BLaER1 treated with 17β-estradiol and CSF1 and Interleukin-3, amounts not matched to agents 10 nM and 100 nM (cell line): ENCODE results near the gene FLVCR2.

Source experiments
- H3K27ac ChIP-seq, 11 experiments: shearing (Covaris generic); formaldehyde crosslinking; 2 replicates each; pipeline ENCODE4 v1.8.1; 2022
- H3K27me3 ChIP-seq, 11 experiments: shearing (Covaris generic); formaldehyde crosslinking; 2 replicates each; pipeline ENCODE4 v1.8.1; 2022
- H3K36me3 ChIP-seq, 11 experiments: shearing (Covaris generic); formaldehyde crosslinking; 2 replicates each; pipeline ENCODE4 v1.8.1; 2022
- H3K4me1 ChIP-seq, 10 experiments: shearing (Covaris generic); formaldehyde crosslinking; 2 replicates each; pipeline ENCODE4 v1.8.1; 2022
- H3K4me2 ChIP-seq, 11 experiments: shearing (Covaris generic); formaldehyde crosslinking; 2 replicates each; pipeline ENCODE4 v1.8.1; 2022
- H3K4me3 ChIP-seq, 10 experiments: shearing (Covaris generic); formaldehyde crosslinking; 2 replicates each; pipeline ENCODE4 v1.8.1; 2022
- H3K9ac ChIP-seq, 11 experiments: shearing (Covaris generic); formaldehyde crosslinking; 2 replicates each; pipeline ENCODE4 v1.8.1; 2022
- H3K9me3 ChIP-seq, 11 experiments: shearing (Covaris generic); formaldehyde crosslinking; replicated peaks in 1 of 11; 2 replicates each; pipeline ENCODE4 v1.8.1; 2022
- H4K20me1 ChIP-seq, 11 experiments: shearing (Covaris generic); formaldehyde crosslinking; 2 replicates each; pipeline ENCODE4 v1.8.1; 2022
- Cebpa-rat ChIP-seq, 11 experiments: shearing (Covaris generic); IDR thresholded peaks; 2 replicates each; pipeline ENCODE4 v1.8.1; 2022

Gene FLVCR2

DNA sequence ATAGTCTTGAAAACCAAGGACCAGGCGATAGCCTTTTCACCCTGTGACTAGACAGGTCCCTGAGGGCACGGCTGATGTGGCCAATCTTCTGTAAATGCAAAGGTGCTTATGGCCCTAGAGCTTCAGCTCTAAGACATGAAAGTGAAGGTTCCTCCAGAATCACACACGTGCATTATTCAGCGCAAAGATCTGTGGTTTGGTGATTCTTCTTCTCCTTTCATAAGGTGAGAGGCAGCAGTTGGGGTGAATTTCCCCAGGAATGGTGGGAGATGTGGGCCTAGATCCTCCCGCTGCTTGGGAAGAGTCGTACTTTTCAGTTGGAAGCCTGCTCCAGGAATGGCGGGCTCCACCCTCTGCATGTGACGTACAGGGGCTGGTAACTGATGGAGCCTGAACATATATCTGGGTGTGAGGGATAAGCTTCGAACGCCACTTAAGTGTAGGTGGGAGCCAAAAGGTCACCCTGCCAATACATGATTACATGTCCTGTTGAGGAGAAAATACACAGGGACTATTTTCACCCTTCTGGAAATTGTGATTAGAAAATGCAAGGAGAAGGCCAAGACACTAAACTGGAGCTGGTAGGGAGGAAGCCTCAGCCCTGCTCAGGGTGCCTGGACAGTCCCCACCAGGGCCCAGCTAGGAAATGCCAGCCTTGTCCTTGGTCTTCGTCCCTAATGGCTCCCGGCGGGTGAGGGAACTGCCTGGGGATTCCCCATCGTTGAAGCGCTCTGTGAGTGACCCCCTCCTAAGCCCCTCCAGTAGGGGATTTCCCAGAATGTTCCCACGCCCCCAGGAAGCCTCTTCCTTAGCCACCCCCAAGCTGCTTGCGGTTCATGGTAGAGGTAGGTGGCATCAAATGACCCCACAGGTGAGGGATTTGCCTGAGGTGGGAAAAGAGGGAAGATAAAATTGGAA is 38.6 kb upstream of the FLVCR2 start:
- no peak overlapping the region for H3K4me3 ChIP-seq
- H3K4me1 ChIP-seq: peaks cover 21 to 77% (median 23%) of the 10 kb centered on the region in 10 experiments
- peaks cover 0 to 40% (median 3%) of the 10 kb centered on the region in 11 experiments; a peak in 4 of 22 replicates for H4K20me1 ChIP-seq
- no peaks in the 10 kb centered on the region for H3K27me3 ChIP-seq
- peak overlapping the region in 2 of 11 experiments; percentile 2 to 87; a peak in 3 of 22 replicates for H3K27ac ChIP-seq
- TF ChIP-seq Cebpa-rat (IDR thresholded peaks at IDR 0.05): no peak
- H3K4me2 ChIP-seq: peak overlapping the region in 3 of 11 experiments; percentile 85 to 86 (median 86); a peak in 6 of 22 replicates
- no peaks in the 10 kb centered on the region for H3K9me3 ChIP-seq
- peak overlapping the region in 1 of 11 experiments; percentile 39; a peak in 2 of 22 replicates for H3K9ac ChIP-seq
- H3K36me3 ChIP-seq: peaks cover 0 to 65% (median 0%) of the 10 kb centered on the region in 11 experiments; a peak in 8 of 22 replicates

DNA sequence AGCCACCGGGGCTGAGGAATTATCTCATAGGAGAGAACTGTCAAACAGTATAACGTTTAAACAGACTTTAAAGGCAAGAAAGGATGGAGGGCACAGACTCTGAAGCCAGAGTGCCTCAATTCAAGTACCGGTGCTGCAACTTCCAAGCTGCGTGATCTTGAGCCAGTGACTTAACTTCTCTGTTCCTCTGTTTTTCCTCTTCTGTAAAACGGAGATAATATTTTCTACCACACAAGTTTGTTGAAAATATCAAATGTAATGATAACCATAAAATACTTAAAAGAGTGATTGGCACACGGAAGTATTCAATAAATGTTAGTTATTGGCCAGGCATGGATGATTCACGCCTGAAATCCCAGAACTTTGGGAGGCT is 38.0 kb upstream of the FLVCR2 start:
- no peak overlapping the region for H3K4me3 ChIP-seq
- peaks cover 0 to 60% (median 0%) of the 10 kb centered on the region in 11 experiments; a peak in 8 of 22 replicates for H3K36me3 ChIP-seq
- H3K4me2 ChIP-seq: peak overlapping the region in 3 of 11 experiments; percentile 85 to 86 (median 86); a peak in 6 of 22 replicates
- peak overlapping the region in 2 of 11 experiments; percentile 39 to 76; a peak in 1 of 22 replicates for H3K9ac ChIP-seq
- no peaks in the 10 kb centered on the region for H3K9me3 ChIP-seq
- H3K27ac ChIP-seq: peak overlapping the region in 2 of 11 experiments; percentile 87 to 89; a peak in 3 of 22 replicates
- peaks cover 0 to 33% (median 3%) of the 10 kb centered on the region in 11 experiments; a peak in 5 of 22 replicates for H4K20me1 ChIP-seq
- peaks cover 21 to 82% (median 23%) of the 10 kb centered on the region in 10 experiments for H3K4me1 ChIP-seq
- H3K27me3 ChIP-seq: no peaks in the 10 kb centered on the region
- TF ChIP-seq Cebpa-rat (IDR thresholded peaks at IDR 0.05): no peak

DNA sequence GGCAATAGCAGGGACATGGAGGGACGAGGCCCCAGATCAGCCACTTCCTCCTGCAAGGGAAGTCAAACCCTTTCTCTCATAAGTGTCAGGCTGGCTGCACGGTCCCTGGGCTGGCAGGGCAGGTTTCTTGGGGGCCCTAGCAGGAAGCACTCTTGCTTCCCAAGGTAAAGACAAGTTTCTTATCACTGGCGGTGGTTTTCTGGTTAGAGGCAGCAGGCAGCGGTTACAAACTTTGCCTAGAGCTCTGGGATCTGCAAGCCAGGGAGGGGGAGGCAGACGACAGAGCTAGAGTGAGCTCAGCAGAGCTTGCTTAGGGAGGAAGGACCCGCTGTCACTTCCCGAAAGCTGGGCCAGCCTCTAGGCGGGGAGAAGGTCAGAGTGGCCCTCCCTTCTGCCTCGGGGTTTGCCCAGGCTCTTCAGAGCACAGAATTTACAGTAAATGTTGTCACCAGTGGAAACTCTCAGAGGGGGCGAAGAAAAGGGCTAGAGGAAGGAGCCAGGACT is 35.8 kb upstream of the FLVCR2 start:
- Histone ChIP-seq H3K4me3 (peak overlapping the region in 4 of 10 experiments; percentile 14 to 39 (median 28); a peak in 5 of 20 replicates), H3K4me2 (peak overlapping the region; percentile 61 to 86 (median 77)), H3K36me3 (peaks cover 0 to 60% (median 1%) of the 10 kb centered on the region in 11 experiments; a peak in 11 of 22 replicates), H4K20me1 (peaks cover 0 to 20% (median 0%) of the 10 kb centered on the region in 11 experiments; a peak in 6 of 22 replicates), H3K27me3 (no peaks in the 10 kb centered on the region), H3K9ac (peak overlapping the region; percentile 0 to 76 (median 37); a peak in 17 of 22 replicates), H3K9me3 (no peaks in the 10 kb centered on the region), H3K27ac (peak overlapping the region in 9 of 11 experiments; percentile 22 to 89 (median 64); a peak in 17 of 22 replicates), H3K4me1 (peaks cover 24 to 98% (median 26%) of the 10 kb centered on the region in 10 experiments)
- no peak for TF ChIP-seq Cebpa-rat (IDR thresholded peaks at IDR 0.05)

GRCh38 chr14:75543253-75543652 is 35.2 kb upstream of the FLVCR2 start:
- Histone ChIP-seq H3K36me3 (peaks cover 0 to 60% (median 6%) of the 10 kb centered on the region in 11 experiments; a peak in 11 of 22 replicates), H3K27me3 (no peaks in the 10 kb centered on the region), H3K4me2 (peak overlapping the region; percentile 61 to 86 (median 77)), H3K27ac (peak overlapping the region in 9 of 11 experiments; percentile 22 to 89 (median 64); a peak in 15 of 22 replicates), H3K9ac (peak overlapping the region in 8 of 11 experiments; percentile 0 to 74 (median 60); a peak in 10 of 22 replicates), H3K9me3 (no peaks in the 10 kb centered on the region), H3K4me1 (peaks cover 29 to 98% (median 31%) of the 10 kb centered on the region in 10 experiments), H3K4me3 (peak overlapping the region in 2 of 10 experiments; percentile 21 to 35; a peak in 4 of 20 replicates), H4K20me1 (peaks cover 0 to 20% (median 0%) of the 10 kb centered on the region in 11 experiments; a peak in 6 of 22 replicates)
- TF ChIP-seq Cebpa-rat (IDR thresholded peaks at IDR 0.05): no peak

GRCh38 chr14:75543786-75544185 is 34.6 kb upstream of the FLVCR2 start:
- Histone ChIP-seq H3K9me3 (no peaks in the 10 kb centered on the region), H3K4me3 (no peak overlapping the region), H3K4me2 (peak overlapping the region; percentile 61 to 86 (median 77); a peak in 15 of 22 replicates), H4K20me1 (peaks cover 0 to 20% (median 0%) of the 10 kb centered on the region in 11 experiments; a peak in 6 of 22 replicates), H3K36me3 (peaks cover 0 to 59% (median 6%) of the 10 kb centered on the region in 11 experiments; a peak in 11 of 22 replicates), H3K4me1 (peaks cover 29 to 98% (median 32%) of the 10 kb centered on the region in 10 experiments), H3K27me3 (no peaks in the 10 kb centered on the region), H3K27ac (peak overlapping the region in 3 of 11 experiments; percentile 83 to 89 (median 87); a peak in 5 of 22 replicates), H3K9ac (peak overlapping the region in 2 of 11 experiments; percentile 69 to 74; a peak in 3 of 22 replicates)
- no peak for TF ChIP-seq Cebpa-rat (IDR thresholded peaks at IDR 0.05)

DNA sequence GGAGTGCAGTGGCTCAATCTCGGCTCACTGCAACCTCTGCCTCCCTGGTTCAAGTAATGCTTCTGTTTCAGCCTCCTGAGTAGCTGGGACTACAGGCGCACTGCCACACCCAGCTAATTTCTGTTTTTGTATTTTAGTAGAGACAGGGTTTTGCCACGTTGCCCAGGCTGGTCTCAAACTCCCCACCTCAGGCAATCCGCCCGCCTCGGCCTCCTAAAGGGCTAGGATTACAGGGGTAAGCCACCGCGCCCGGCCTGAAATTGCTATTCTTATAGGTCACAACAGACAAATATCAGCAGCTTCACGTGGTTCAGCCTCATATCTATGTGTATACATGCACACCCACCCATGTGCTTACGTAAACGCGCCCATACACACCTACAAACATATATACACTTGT is 32.5 kb upstream of the FLVCR2 start:
- H3K36me3 ChIP-seq: peaks cover 0 to 44% (median 6%) of the 10 kb centered on the region in 11 experiments; a peak in 11 of 22 replicates
- no peaks in the 10 kb centered on the region for H3K27me3 ChIP-seq
- H3K27ac ChIP-seq: no peak overlapping the region; a peak in 1 of 22 replicates
- TF ChIP-seq Cebpa-rat (IDR thresholded peaks at IDR 0.05): no peak
- no peak overlapping the region for H3K4me3 ChIP-seq
- H4K20me1 ChIP-seq: peaks cover 0 to 17% (median 0%) of the 10 kb centered on the region in 11 experiments; a peak in 5 of 22 replicates
- H3K9me3 ChIP-seq: no peaks in the 10 kb centered on the region
- 0 out of 22 replicates have a peak overlapping the region, but pooled peaks of 1 of the 11 experiments have one; percentile 50 for H3K4me2 ChIP-seq
- H3K9ac ChIP-seq: no peak overlapping the region
- H3K4me1 ChIP-seq: peaks cover 29 to 97% (median 32%) of the 10 kb centered on the region in 10 experiments

- Histone ChIP-seq H3K9ac (peak overlapping the region in 2 of 11 experiments; percentile 50 to 62; a peak in 3 of 22 replicates), H3K4me3 (no peak overlapping the region), H4K20me1 (peaks cover 0 to 17% (median 0%) of the 10 kb centered on the region in 11 experiments; a peak in 5 of 22 replicates), H3K27me3 (no peaks in the 10 kb centered on the region), H3K4me2 (peak overlapping the region in 8 of 11 experiments; percentile 30 to 73 (median 44); a peak in 16 of 22 replicates), H3K27ac (peak overlapping the region in 3 of 11 experiments; percentile 1 to 68 (median 66); a peak in 5 of 22 replicates), H3K4me1 (peaks cover 19 to 81% (median 21%) of the 10 kb centered on the region in 10 experiments), H3K36me3 (peaks cover 0 to 34% (median 6%) of the 10 kb centered on the region in 11 experiments; a peak in 11 of 22 replicates), H3K9me3 (no peaks in the 10 kb centered on the region)
- TF ChIP-seq Cebpa-rat (IDR thresholded peaks at IDR 0.05): no peak
These were observed 30.7 kb upstream of the FLVCR2 start for GRCh38 chr14:75547552-75548250.
